Hepatocyte (in vitro differentiated cells): ENCODE results near the gene WDR37. TPM values are rescaled to one million over a fixed set of nuclear protein-coding genes. Genes with fewer than 3 reads are reported as not detected.

Source experiments
- DNase-seq: peaks from one replicate; pipeline ENCODE4 v3.0.0-alpha.2; 2016; ENCODE audit warnings: low spot score
- H2AFZ ChIP-seq: fragments of 200-600 bp; sonication (generic); 2 replicates; pipeline ENCODE4 v1.6.0; 2016; ENCODE audit warnings: antibody characterized with exemption, mild to moderate bottlenecking
- H3K27ac ChIP-seq: fragments of 200-600 bp; sonication (generic); 2 replicates; pipeline ENCODE4 v1.5.1; 2016; ENCODE audit warnings: mild to moderate bottlenecking
- H3K27me3 ChIP-seq: fragments of 200-600 bp; sonication (generic); 2 replicates; pipeline ENCODE4 v1.6.1; 2016
- H3K36me3 ChIP-seq: fragments of 200-600 bp; sonication (generic); replicated peaks from 2 replicates; pipeline ENCODE4 v1.5.1; 2016; ENCODE audit warnings: low read depth; ENCODE audit not compliant: insufficient read depth
- H3K4me1 ChIP-seq: fragments of 200-600 bp; sonication (generic); 2 replicates; pipeline ENCODE4 v1.5.1; 2016; ENCODE audit warnings: mild to moderate bottlenecking, moderate library complexity; ENCODE audit not compliant: insufficient read depth
- H3K4me2 ChIP-seq: fragments of 200-600 bp; sonication (generic); 2 replicates; pipeline ENCODE4 v1.6.0; 2016
- H3K4me3 ChIP-seq: fragments of 200-600 bp; sonication (generic); 2 replicates; pipeline ENCODE4 v1.5.1; 2016; ENCODE audit warnings: mild to moderate bottlenecking
- H3K79me2 ChIP-seq: fragments of 200-600 bp; sonication (generic); 2 replicates; pipeline ENCODE4 v1.6.0; 2017; ENCODE audit warnings: mild to moderate bottlenecking
- H3K9me2 ChIP-seq: fragments of 200-600 bp; sonication (generic); replicated peaks from 2 replicates; pipeline ENCODE4 v1.6.0; 2017; ENCODE audit warnings: mild to moderate bottlenecking; ENCODE audit not compliant: insufficient read depth
- H3K9me3 ChIP-seq: fragments of 200-600 bp; sonication (generic); 2 replicates; pipeline ENCODE4 v1.5.1; 2016; ENCODE audit warnings: low read depth, mild to moderate bottlenecking
- H4K20me1 ChIP-seq: fragments of 200-600 bp; sonication (generic); 2 replicates; pipeline ENCODE4 v1.6.0; 2016; ENCODE audit warnings: mild to moderate bottlenecking; ENCODE audit not compliant: insufficient read depth, poor library complexity, severe bottlenecking
- EZH2 ChIP-seq: fragments of 200-600 bp; sonication (generic); IDR thresholded peaks from 2 replicates; pipeline ENCODE4 v1.6.1; 2016; ENCODE audit warnings: antibody characterized with exemption, mild to moderate bottlenecking, borderline replicate concordance
- EZH2phosphoT487 ChIP-seq: fragments of 200-600 bp; sonication (generic); IDR thresholded peaks from one replicate; pipeline ENCODE4 v1.6.1; 2018; ENCODE audit warnings: antibody characterized with exemption, mild to moderate bottlenecking, low read depth, moderate library complexity; ENCODE audit not compliant: unreplicated experiment, severe bottlenecking
- WGBS: methylation state at CpG from one replicate; pipeline ENCODE4 v1.1.6; 2016; ENCODE audit warnings: low lambda C conversion rate; ENCODE audit errors: missing lambda C conversion rate; 5-methylcytosine and 5-hydroxymethylcytosine counted together
- polyA plus RNA-seq: library from polyadenylated mRNA; unstranded; fragments of >200 nt; fragmentation: Nextera tagmentation; extraction: Ambion mirVana; gene quantifications from 2 replicates; pipeline ENCODE4 v1.2.1, GENCODE V29; 2016
- total RNA-seq: library from RNA; depleted of rRNA; stranded (reverse); fragments of >200 nt; gene quantifications from 2 replicates; pipeline ENCODE4 v1.2.3, GENCODE V29; 2014
- TF ChIP-seq, protein P1 (sequence below): fragments of 200-600 bp; sonication (generic); IDR thresholded peaks from 2 replicates; pipeline ENCODE4 v1.5.1; 2016; ENCODE audit warnings: antibody characterized with exemption, mild to moderate bottlenecking; ENCODE audit not compliant: poor library complexity

WDR37 gene
- total and polyA plus RNA-seq, 2 experiments from 2014 or later = 8.6 to 12.3 TPM

DNA sequence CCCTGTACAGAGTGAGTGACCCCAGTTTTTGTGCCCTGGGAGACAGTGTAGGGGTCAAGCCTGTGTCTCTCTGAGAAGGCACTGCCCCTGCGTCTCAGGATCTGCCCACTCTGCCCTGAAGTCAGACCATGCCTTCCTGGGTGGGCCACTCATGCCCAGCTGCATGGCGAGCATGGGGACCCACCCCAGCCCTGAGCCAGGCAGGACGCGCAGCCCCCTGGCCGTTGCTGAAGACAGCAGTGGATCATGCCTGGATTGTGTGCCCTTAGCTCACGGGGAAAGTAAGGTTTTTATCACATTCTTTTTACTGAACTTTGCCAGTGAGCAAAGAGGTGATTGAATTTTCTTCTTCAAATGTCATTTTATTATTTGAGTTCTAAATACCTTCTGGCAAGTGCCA lies 66.2 kb downstream of the WDR37 start:
- Histone ChIP-seq H3K9me3 (no peaks in the 10 kb centered on the region), H3K4me2 (no peak overlapping the region), H3K9me2 (no peaks in the 10 kb centered on the region), H3K27ac (no peak overlapping the region), H2AFZ (no peak overlapping the region), H3K36me3 (no peaks in the 10 kb centered on the region), H3K4me1 (no peaks in the 10 kb centered on the region), H3K4me3 (no peak overlapping the region), H4K20me1 (no peaks in the 10 kb centered on the region), H3K79me2 (no peaks in the 10 kb centered on the region), H3K27me3 (no peaks in the 10 kb centered on the region)
- no peak for TF ChIP-seq EZH2
- TF ChIP-seq EZH2phosphoT487 = no peak
- TF ChIP-seq, protein P1, sequence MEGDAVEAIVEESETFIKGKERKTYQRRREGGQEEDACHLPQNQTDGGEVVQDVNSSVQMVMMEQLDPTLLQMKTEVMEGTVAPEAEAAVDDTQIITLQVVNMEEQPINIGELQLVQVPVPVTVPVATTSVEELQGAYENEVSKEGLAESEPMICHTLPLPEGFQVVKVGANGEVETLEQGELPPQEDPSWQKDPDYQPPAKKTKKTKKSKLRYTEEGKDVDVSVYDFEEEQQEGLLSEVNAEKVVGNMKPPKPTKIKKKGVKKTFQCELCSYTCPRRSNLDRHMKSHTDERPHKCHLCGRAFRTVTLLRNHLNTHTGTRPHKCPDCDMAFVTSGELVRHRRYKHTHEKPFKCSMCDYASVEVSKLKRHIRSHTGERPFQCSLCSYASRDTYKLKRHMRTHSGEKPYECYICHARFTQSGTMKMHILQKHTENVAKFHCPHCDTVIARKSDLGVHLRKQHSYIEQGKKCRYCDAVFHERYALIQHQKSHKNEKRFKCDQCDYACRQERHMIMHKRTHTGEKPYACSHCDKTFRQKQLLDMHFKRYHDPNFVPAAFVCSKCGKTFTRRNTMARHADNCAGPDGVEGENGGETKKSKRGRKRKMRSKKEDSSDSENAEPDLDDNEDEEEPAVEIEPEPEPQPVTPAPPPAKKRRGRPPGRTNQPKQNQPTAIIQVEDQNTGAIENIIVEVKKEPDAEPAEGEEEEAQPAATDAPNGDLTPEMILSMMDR = no peak
- 85% methylated on average over 6 of the region's 6 CpGs for WGBS
- no peak for DNase-seq

DNA sequence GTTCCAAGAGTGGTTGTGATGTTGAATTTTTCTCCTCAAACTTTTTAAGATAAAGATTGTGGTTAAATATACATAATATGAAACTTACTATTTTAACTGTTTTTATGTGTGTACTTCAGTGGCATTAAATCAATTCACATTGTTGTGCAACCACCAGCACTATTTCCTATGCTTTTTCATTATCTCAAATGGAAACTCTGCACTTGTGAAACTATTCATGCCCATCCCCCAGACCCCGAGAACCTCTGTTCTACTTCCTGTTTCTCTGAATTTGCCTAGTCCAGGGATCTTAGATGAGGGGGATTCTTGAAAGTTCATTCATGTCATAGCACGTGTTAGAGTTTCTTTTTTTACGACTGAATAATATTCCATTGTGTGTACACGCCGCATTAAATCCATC lies 67.0 kb downstream of the WDR37 start:
- Histone ChIP-seq H3K79me2 (no peaks in the 10 kb centered on the region), H3K9me2 (no peaks in the 10 kb centered on the region), H3K36me3 (no peaks in the 10 kb centered on the region), H4K20me1 (no peaks in the 10 kb centered on the region), H3K4me3 (no peak overlapping the region), H3K27me3 (no peaks in the 10 kb centered on the region), H3K4me1 (no peaks in the 10 kb centered on the region), H3K9me3 (no peaks in the 10 kb centered on the region), H3K27ac (no peak overlapping the region), H3K4me2 (no peak overlapping the region), H2AFZ (no peak overlapping the region)
- WGBS = 92% methylated on average over 5 of the region's 5 CpGs
- no peak for DNase-seq
- TF ChIP-seq, protein P1 = no peak

DNA sequence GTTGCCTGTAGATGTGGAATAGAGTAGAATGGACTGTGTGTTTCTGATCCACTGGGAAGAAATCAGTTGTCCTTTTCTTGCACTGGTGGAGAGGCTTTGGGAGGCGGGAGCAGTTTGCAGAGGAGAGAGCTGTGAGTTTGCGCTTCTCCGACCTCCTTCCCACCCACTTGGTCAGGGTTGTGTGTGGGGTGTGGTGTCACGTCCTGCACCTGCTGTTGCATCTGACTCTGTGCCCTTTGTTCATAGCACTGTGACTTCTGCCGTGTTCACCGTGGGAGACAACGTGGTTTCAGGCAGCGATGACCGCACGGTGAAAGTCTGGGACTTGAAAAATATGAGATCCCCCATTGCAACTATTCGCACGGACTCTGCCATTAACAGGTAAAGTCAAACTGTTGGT lies 67.8 kb downstream of the WDR37 start:
- TF ChIP-seq, protein P1 = no peak
- TF ChIP-seq EZH2 (no peak), EZH2phosphoT487 (no peak)
- Histone ChIP-seq H3K79me2 (no peaks in the 10 kb centered on the region), H2AFZ (no peak overlapping the region), H3K4me3 (no peak overlapping the region), H3K27me3 (no peaks in the 10 kb centered on the region), H3K9me2 (no peaks in the 10 kb centered on the region), H3K36me3 (no peaks in the 10 kb centered on the region), H3K27ac (no peak overlapping the region), H3K9me3 (no peaks in the 10 kb centered on the region), H3K4me2 (no peak overlapping the region), H4K20me1 (no peaks in the 10 kb centered on the region), H3K4me1 (no peaks in the 10 kb centered on the region)
- DNase-seq = no peak
- 98% methylated on average over 12 of the region's 12 CpGs for WGBS

DNA sequence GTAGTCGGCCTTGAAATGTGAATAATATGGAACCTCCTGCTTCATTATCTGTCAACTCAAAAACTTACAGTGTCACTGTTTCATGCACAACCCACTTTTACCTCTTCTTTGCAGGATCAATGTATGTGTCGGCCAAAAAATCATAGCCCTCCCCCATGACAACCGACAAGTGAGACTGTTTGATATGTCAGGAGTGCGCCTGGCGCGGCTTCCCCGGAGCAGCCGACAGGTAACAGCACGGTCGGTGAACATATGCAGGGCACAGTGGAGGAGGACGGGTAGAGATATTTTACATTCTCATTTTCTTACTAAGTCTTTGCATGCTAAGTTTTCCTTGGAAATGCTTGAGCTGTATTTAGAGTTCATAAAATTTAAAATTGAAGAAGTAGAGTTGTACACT lies 68.6 kb downstream of the WDR37 start:
- Histone ChIP-seq H3K9me3 (no peaks in the 10 kb centered on the region), H4K20me1 (no peaks in the 10 kb centered on the region), H3K4me3 (no peak overlapping the region), H3K27me3 (no peaks in the 10 kb centered on the region), H3K27ac (no peak overlapping the region), H2AFZ (no peak overlapping the region), H3K79me2 (no peaks in the 10 kb centered on the region), H3K36me3 (no peaks in the 10 kb centered on the region), H3K9me2 (no peaks in the 10 kb centered on the region), H3K4me1 (no peaks in the 10 kb centered on the region), H3K4me2 (no peak overlapping the region)
- TF ChIP-seq, protein P1 = no peak
- no peak for TF ChIP-seq EZH2phosphoT487
- TF ChIP-seq EZH2 = no peak
- DNase-seq = no peak
- WGBS = 98% methylated on average over 11 of the region's 11 CpGs
